22Rv1 (cell line): ENCODE measurements around the gene CUX1.

Experiments used
- H3K27ac ChIP-seq: fragments of 450-650 bp; 2 replicates; pipeline ENCODE4 v1.5.1; 2017
- CTCF ChIP-seq: fragments of 450-650 bp; IDR thresholded peaks from 2 replicates; pipeline ENCODE4 v1.5.1; 2017; ENCODE audit warnings: mild to moderate bottlenecking
- ZFX ChIP-seq: fragments of 450-650 bp; IDR thresholded peaks from 2 replicates; pipeline ENCODE4 v1.6.1; 2017; ENCODE audit warnings: antibody characterized with exemption, borderline replicate concordance

Gene CUX1

GRCh38 chr7:102216573-102217314, 399.3 kb downstream of the CUX1 start:
- H3K27ac ChIP-seq, result no peak overlapping the region
- no peak for TF ChIP-seq CTCF
- no peak for TF ChIP-seq ZFX

- H3K27ac ChIP-seq, result no peak overlapping the region
- no peak for TF ChIP-seq CTCF
- no peak for TF ChIP-seq ZFX
These were observed 402.9 kb downstream of the CUX1 start for GRCh38 chr7:102220229-102220850.

- TF ChIP-seq CTCF, result no peak
- TF ChIP-seq ZFX, result no peak
- H3K27ac ChIP-seq, result no peak overlapping the region
These were observed 403.8 kb downstream of the CUX1 start for GRCh38 chr7:102220960-102221800.

- no peak overlapping the region for H3K27ac ChIP-seq
- no peak for TF ChIP-seq CTCF
- TF ChIP-seq ZFX, result no peak
These were observed 404.5 kb downstream of the CUX1 start for GRCh38 chr7:102221961-102222360.

- TF ChIP-seq CTCF, result no peak
- no peak for TF ChIP-seq ZFX
- no peak overlapping the region for H3K27ac ChIP-seq
These were observed 405.0 kb downstream of the CUX1 start for GRCh38 chr7:102222445-102222844.

- no peak for TF ChIP-seq ZFX
- no peak for TF ChIP-seq CTCF
- no peak overlapping the region for H3K27ac ChIP-seq
These were observed 405.8 kb downstream of the CUX1 start for GRCh38 chr7:102223184-102223583.
